WTC11 (cell line): ENCODE results near the gene PCDH9. TPM values are rescaled to one million over a fixed set of nuclear protein-coding genes. Genes with fewer than 3 reads are reported as not detected.
A peak's percentile ranks its signal among the peaks of the same experiment; 100 is the strongest.

Source experiments
- ATAC-seq: fragments of 200-7000 bp; cut with Tn5 transposase; 2 replicates; pipeline ENCODE4 v1.10.0; 2021; ENCODE audit warnings: mild to moderate bottlenecking, moderate library complexity
- CTCF ChIA-PET: fragments of 300-600 bp; sonication (Branson Sonifier 250); formaldehyde crosslinking; loops from one replicate; lab custom pipeline; 2021; ENCODE audit warnings: antibody characterized with exemption; lab: Charles Lee
- POLR2A ChIA-PET: fragments of 350-600 bp; sonication (Branson Sonifier 250); formaldehyde crosslinking; loops from one replicate; lab custom pipeline; 2021; ENCODE audit warnings: antibody characterized with exemption; lab: Charles Lee
- DNase-seq: peaks from one replicate; pipeline ENCODE4 v3.0.0; 2021; ENCODE audit warnings: low spot score
- H3K27ac Mint-ChIP-seq: 2 replicates; pipeline ENCODE4 v1.8.0; 2021; ENCODE audit warnings: mixed read lengths
- H3K27me3 Mint-ChIP-seq: 2 replicates; pipeline ENCODE4 v1.8.0; 2021; ENCODE audit warnings: low read depth, mild to moderate bottlenecking, moderate library complexity, mixed read lengths
- H3K36me3 Mint-ChIP-seq: 2 replicates; pipeline ENCODE4 v1.8.0; 2021; ENCODE audit warnings: mixed read lengths
- H3K4me1 Mint-ChIP-seq: 2 replicates; pipeline ENCODE4 v1.8.0; 2022; ENCODE audit warnings: mixed read lengths
- H3K4me3 Mint-ChIP-seq: 2 replicates; pipeline ENCODE4 v1.8.0; 2021; ENCODE audit warnings: mild to moderate bottlenecking, moderate library complexity, mixed read lengths
- H3K9me3 Mint-ChIP-seq: 2 replicates; pipeline ENCODE4 v1.8.0; 2021; ENCODE audit warnings: mixed read lengths
- AR ChIP-seq: fragments of 250-450 bp; sonication (Bioruptor Pico); IDR thresholded peaks from 2 replicates; pipeline ENCODE4 v1.9.0; 2021; ENCODE audit warnings: mild to moderate bottlenecking
- CTCF ChIP-seq: fragments of 200-600 bp; IDR thresholded peaks from 2 replicates; pipeline ENCODE4 v1.8.0; 2022; ENCODE audit warnings: antibody characterized with exemption
- KAT7 ChIP-seq: sonication (generic); formaldehyde crosslinking; IDR thresholded peaks from 2 replicates; pipeline ENCODE4 v1.8.1; 2023; ENCODE audit warnings: missing genetic modification reagents, mild to moderate bottlenecking, borderline replicate concordance
- NFATC4 ChIP-seq: fragments of 250-450 bp; sonication (Bioruptor Pico); IDR thresholded peaks from 2 replicates; pipeline ENCODE4 v1.9.0; 2021; ENCODE audit warnings: mild to moderate bottlenecking
- NFYB ChIP-seq: sonication (generic); formaldehyde crosslinking; conservative IDR thresholded peaks from 2 replicates; pipeline ENCODE4 v1.8.0; 2022; ENCODE audit warnings: low read depth, missing genetic modification reagents
- PRDM15 ChIP-seq: sonication (generic); formaldehyde crosslinking; IDR thresholded peaks from 2 replicates; pipeline ENCODE4 v1.8.0; 2022; ENCODE audit warnings: missing genetic modification reagents
- STAT6 ChIP-seq: sonication (generic); formaldehyde crosslinking; conservative IDR thresholded peaks from 2 replicates; pipeline ENCODE4 v1.8.1; 2023; ENCODE audit warnings: mild to moderate bottlenecking, low read depth, missing genetic modification reagents, moderate library complexity
- USF1 ChIP-seq: sonication (generic); formaldehyde crosslinking; IDR thresholded peaks from 2 replicates; pipeline ENCODE4 v1.8.0; 2022; ENCODE audit warnings: mild to moderate bottlenecking, missing genetic modification reagents
- USF2 ChIP-seq: sonication (generic); formaldehyde crosslinking; IDR thresholded peaks from 2 replicates; pipeline ENCODE4 v1.8.1; 2023; ENCODE audit warnings: mild to moderate bottlenecking, missing genetic modification reagents, moderate library complexity
- ZMAT4 ChIP-seq: fragments of 250-450 bp; sonication (Bioruptor Pico); IDR thresholded peaks from 2 replicates; pipeline ENCODE4 v1.9.0; 2021; ENCODE audit warnings: mild to moderate bottlenecking
- ZNF232 ChIP-seq: sonication (generic); formaldehyde crosslinking; IDR thresholded peaks from 2 replicates; pipeline ENCODE4 v1.8.0; 2022; ENCODE audit warnings: mild to moderate bottlenecking, missing genetic modification reagents
- ZNF532 ChIP-seq: fragments of 250-450 bp; sonication (Bioruptor Pico); IDR thresholded peaks from 2 replicates; pipeline ENCODE4 v1.9.0; 2021; ENCODE audit warnings: mild to moderate bottlenecking, borderline replicate concordance
- ZNF671 ChIP-seq: fragments of 250-450 bp; sonication (Bioruptor Pico); IDR thresholded peaks from 2 replicates; pipeline ENCODE4 v1.8.0; 2021; ENCODE audit warnings: mild to moderate bottlenecking
- total RNA-seq: library from RNA; stranded (reverse); gene quantifications from 3 replicates; pipeline ENCODE4 v1.2.3, GENCODE V29; 2021

Gene PCDH9
- total RNA-seq, 1 experiment from 2014 or later: 0.48 TPM

GRCh38 chr13:67238861-67239260, 8.7 kb upstream of the PCDH9 start (continued):
- no peak for TF ChIP-seq STAT6

GRCh38 chr13:67238277-67238859, 8.2 kb upstream of the PCDH9 start:
- H3K9me3 Mint-ChIP-seq: no peaks in the 10 kb centered on the region
- no peak overlapping the region for H3K4me3 Mint-ChIP-seq
- ChIA-PET POLR2A (no interaction called here), CTCF (interaction anchor here (0.6 to 1.4 kb wide), 5 partner anchors 9 to 246 kb away, joined by 3 to 4 read pairs (median 4); no protein-coding TSS in a partner anchor)
- no peaks in the 10 kb centered on the region for H3K36me3 Mint-ChIP-seq
- DNase-seq (no peak), ATAC-seq (no peak)
- TF ChIP-seq USF2 (CRISPR knock-in tag): no peak
- TF ChIP-seq USF1: no peak
- no peak for TF ChIP-seq ZNF671 (CRISPR knock-in tag)
- peak; percentile 54; the same call in 1 of the 2 replicates for TF ChIP-seq CTCF
- TF ChIP-seq ZNF232 (CRISPR knock-in tag): no peak
- TF ChIP-seq ZNF532: no peak
- no peaks in the 10 kb centered on the region for H3K27me3 Mint-ChIP-seq
- H3K4me1 Mint-ChIP-seq: peaks cover 12% of the 10 kb centered on the region
- no peak overlapping the region for H3K27ac Mint-ChIP-seq

GRCh38 chr13:67235265-67235664, 5.1 kb upstream of the PCDH9 start:
- H3K4me1 Mint-ChIP-seq: peaks cover 15% of the 10 kb centered on the region
- H3K27me3 Mint-ChIP-seq: no peaks in the 10 kb centered on the region
- POLR2A ChIA-PET: no interaction called here
- no peak for DNase-seq
- CTCF ChIA-PET: no interaction called here
- no peak overlapping the region for H3K27ac Mint-ChIP-seq
- no peak overlapping the region for H3K4me3 Mint-ChIP-seq
- H3K36me3 Mint-ChIP-seq: no peaks in the 10 kb centered on the region
- H3K9me3 Mint-ChIP-seq: no peaks in the 10 kb centered on the region
- no peak for ATAC-seq
- TF ChIP-seq ZMAT4 (CRISPR knock-in tag) (no peak), AR (CRISPR knock-in tag) (no peak), USF1 (no peak), NFATC4 (no peak), KAT7 (CRISPR knock-in tag) (no peak), NFYB (CRISPR knock-in tag) (no peak), PRDM15 (no peak)
